ENCODE data around the gene SLC25A28. TPM values are rescaled to one million over a fixed set of nuclear protein-coding genes. Genes with fewer than 3 reads are reported as not detected.

The SLC25A28 gene
- total RNA-seq, 2 donors from 2014 or later, result 15.5 to 17.5 TPM

GRCh38 chr10:99583687-99584086 lies 36.6 kb downstream of the SLC25A28 start:
- no peaks in the 10 kb centered on the region for H3K4me1 ChIP-seq
- no peak overlapping the region for H3K27ac ChIP-seq
- H3K36me3 ChIP-seq, result no peaks in the 10 kb centered on the region
- no peaks in the 10 kb centered on the region for H3K27me3 ChIP-seq
- no peaks in the 10 kb centered on the region for H3K9me3 ChIP-seq
- no peak for TF ChIP-seq CTCF (IDR thresholded peaks at IDR 0.05)
- DNase-seq (ENCODE audit: low spot score), result no peak
- no peak overlapping the region for H3K4me3 ChIP-seq

- Histone ChIP-seq H3K4me1 (no peaks in the 10 kb centered on the region), H3K27me3 (no peaks in the 10 kb centered on the region), H3K27ac (no peak overlapping the region), H3K9me3 (no peaks in the 10 kb centered on the region), H3K36me3 (no peaks in the 10 kb centered on the region), H3K4me3 (no peak overlapping the region)
- DNase-seq (ENCODE audit: low spot score), result no peak
- TF ChIP-seq CTCF (IDR thresholded peaks at IDR 0.05), result no peak
Measured at GRCh38 chr10:99582255-99582770, 37.9 kb downstream of the SLC25A28 start.

GRCh38 chr10:99579971-99580370 lies 40.3 kb downstream of the SLC25A28 start:
- no peak overlapping the region for H3K27ac ChIP-seq
- no peaks in the 10 kb centered on the region for H3K27me3 ChIP-seq
- H3K36me3 ChIP-seq, result no peaks in the 10 kb centered on the region
- TF ChIP-seq CTCF (IDR thresholded peaks at IDR 0.05), result no peak
- H3K4me3 ChIP-seq, result no peak overlapping the region
- no peak for DNase-seq (ENCODE audit: low spot score)
- H3K4me1 ChIP-seq, result no peaks in the 10 kb centered on the region
- no peaks in the 10 kb centered on the region for H3K9me3 ChIP-seq

GRCh38 chr10:99573790-99574189 lies 46.4 kb downstream of the SLC25A28 start:
- Histone ChIP-seq H3K27ac (no peak overlapping the region), H3K36me3 (no peaks in the 10 kb centered on the region), H3K9me3 (no peaks in the 10 kb centered on the region), H3K27me3 (no peaks in the 10 kb centered on the region), H3K4me1 (no peaks in the 10 kb centered on the region), H3K4me3 (no peak overlapping the region)
- no peak for DNase-seq (ENCODE audit: low spot score)
- TF ChIP-seq CTCF (IDR thresholded peaks at IDR 0.05), result no peak

- Histone ChIP-seq H3K27me3 (no peaks in the 10 kb centered on the region), H3K4me1 (no peaks in the 10 kb centered on the region)
- TF ChIP-seq CTCF (IDR thresholded peaks at IDR 0.05), result no peak
Measured at GRCh38 chr10:99571816-99572215, 48.4 kb downstream of the SLC25A28 start.

GRCh38 chr10:99569961-99570360 lies 50.3 kb downstream of the SLC25A28 start:
- H3K27me3 ChIP-seq, result no peaks in the 10 kb centered on the region
- DNase-seq (ENCODE audit: low spot score), result no peak
- H3K9me3 ChIP-seq, result no peaks in the 10 kb centered on the region
- no peaks in the 10 kb centered on the region for H3K4me1 ChIP-seq
- no peak overlapping the region for H3K4me3 ChIP-seq
- H3K36me3 ChIP-seq, result no peaks in the 10 kb centered on the region
- no peak overlapping the region for H3K27ac ChIP-seq
- TF ChIP-seq CTCF (IDR thresholded peaks at IDR 0.05), result no peak

More at GRCh38 chr10:99571816-99572215, 48.4 kb downstream of the SLC25A28 start:
- Histone ChIP-seq H3K36me3 (no peaks in the 10 kb centered on the region), H3K9me3 (no peaks in the 10 kb centered on the region), H3K4me3 (no peak overlapping the region), H3K27ac (no peak overlapping the region)
- DNase-seq (ENCODE audit: low spot score), result no peak
